GF-D8 (cell line): ENCODE measurements around the gene TMED10.
"Not testable (repeated sequence)": the region's sequence is repeated elsewhere in the genome, so short reads cannot be mapped to it uniquely, and the experiment has no call there.

Experiments used
- DNase-seq: peaks from one replicate; lab custom pipeline; 2025; lab: John Stamatoyannopoulos, UW

Gene TMED10

GRCh38 chr14:75191100-75191499, 14.7 kb upstream of the TMED10 start:
- no peak for DNase-seq

GRCh38 chr14:75190023-75190422, 13.6 kb upstream of the TMED10 start:
- DNase-seq: no peak

DNA sequence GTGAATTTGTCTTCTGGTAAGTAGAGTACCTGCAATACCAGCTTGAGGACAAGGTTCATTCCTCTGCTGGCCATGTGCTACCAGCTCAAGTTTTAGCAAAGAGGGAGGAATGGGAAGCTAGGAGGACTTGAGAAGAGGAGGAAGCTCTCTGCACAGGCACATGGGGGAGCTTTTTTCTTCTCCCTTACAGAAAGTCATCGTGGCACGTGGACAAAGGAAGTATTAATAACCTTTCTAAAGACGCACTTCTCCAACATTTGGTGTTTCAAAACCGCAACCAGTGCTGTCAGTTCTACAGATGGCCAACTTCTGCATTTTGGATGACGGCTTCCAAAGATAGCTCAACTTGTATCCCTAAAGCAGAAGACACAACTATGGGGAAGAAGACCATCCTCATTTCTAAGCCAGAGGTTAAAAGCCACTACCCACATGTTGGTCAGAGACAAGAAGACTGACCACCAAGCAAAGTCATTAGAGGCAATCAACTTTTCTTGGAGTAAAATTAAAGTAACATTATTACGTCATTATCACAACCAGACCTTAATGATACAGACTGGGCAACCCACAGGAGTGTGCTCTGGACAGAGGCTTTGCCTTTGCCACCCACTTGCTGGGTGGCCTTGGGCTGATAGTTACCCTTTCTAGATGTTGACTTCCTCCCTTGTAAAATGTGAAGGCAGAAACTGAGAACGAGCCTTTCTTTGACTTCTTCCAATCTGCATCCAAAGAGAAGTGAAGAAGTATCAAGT, 12.3 kb upstream of the TMED10 start:
- DNase-seq: peak; percentile 85

DNA sequence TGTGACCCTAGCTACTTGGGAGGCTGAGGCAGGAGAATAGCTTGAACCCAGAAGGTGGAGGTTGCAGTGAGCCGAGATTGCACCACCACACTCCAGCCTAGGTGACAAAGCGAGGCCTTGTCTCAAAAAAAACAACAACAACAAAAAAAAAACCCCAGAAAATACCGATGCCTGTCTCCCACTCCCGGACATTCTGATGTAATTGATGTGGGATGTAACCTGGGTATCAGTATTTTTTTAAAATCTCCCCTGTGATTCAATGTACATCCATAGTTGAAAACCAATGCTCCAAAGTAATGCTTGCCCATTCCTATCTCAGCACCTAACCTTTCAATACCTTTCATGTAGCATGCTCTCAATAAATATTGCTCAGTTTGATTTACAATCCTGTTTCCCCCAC, 11.7 kb upstream of the TMED10 start:
- DNase-seq: no peak

DNA sequence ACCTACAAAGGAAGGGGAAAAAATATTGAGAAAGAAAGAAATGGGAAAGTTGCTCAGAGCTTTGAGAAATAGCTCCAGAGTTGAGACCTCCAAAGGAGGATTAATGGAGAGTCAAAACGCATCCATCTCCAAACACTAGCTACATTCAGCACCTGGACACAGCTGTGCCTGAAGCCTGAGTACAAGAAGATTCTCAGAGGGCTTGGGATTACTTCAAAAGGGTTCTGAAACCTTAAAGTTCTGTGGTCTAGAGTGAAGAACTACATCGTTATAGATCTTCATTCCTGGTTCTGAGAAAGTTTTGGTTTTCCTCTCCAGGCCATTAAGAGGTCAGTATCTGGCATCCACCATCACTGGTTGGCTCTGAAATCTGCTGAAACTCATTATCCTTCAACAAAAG, 10.5 kb upstream of the TMED10 start:
- DNase-seq: no peak

GRCh38 chr14:75185251-75186040, 9.0 kb upstream of the TMED10 start:
- DNase-seq: no peak

DNA sequence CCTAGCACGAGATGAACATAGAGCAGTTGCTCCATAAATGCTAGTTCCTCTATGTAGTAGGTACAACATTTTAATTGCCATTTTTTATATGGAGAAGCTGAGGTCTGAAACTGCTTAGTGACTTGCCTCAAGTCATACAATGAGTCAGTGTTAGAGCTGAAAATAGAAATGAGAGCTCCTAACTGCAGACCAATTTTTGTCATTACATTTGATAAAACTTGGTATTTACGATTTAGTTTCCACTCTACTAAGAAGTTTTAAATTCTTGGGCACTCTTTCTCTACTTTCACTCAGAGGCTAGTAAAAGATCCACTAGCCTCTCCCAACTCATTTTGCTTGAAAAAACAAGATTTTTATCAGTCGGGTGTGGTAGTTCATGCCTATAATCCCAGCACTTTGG, 8.1 kb upstream of the TMED10 start:
- DNase-seq: no peak

GRCh38 chr14:75184039-75184438, 7.6 kb upstream of the TMED10 start:
- no peak for DNase-seq

GRCh38 chr14:75183225-75183624, 6.8 kb upstream of the TMED10 start:
- no peak for DNase-seq

DNA sequence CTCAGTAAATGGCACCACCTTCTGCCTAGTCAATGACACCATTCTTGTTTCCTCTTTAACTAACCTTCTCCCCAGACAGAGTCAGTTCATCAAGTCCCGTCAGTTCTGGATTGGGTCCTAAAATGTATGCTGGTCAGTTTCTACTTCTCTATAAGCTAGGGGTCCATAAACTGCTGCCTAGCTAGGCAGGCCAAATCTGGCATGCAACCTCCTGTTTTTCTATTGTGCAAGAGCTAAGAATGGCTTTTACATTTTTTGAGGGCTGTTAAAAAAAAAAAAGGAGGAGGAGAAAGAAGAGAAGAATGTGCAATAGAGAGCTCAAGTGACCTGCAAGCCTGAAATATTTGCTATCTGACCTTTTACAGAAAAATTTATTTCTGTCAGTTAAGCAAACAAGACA, 6.4 kb upstream of the TMED10 start:
- peak; percentile 18 for DNase-seq

- not testable (repeated sequence) for DNase-seq
Measured at GRCh38 chr14:75182163-75182562, 5.8 kb upstream of the TMED10 start.

DNA sequence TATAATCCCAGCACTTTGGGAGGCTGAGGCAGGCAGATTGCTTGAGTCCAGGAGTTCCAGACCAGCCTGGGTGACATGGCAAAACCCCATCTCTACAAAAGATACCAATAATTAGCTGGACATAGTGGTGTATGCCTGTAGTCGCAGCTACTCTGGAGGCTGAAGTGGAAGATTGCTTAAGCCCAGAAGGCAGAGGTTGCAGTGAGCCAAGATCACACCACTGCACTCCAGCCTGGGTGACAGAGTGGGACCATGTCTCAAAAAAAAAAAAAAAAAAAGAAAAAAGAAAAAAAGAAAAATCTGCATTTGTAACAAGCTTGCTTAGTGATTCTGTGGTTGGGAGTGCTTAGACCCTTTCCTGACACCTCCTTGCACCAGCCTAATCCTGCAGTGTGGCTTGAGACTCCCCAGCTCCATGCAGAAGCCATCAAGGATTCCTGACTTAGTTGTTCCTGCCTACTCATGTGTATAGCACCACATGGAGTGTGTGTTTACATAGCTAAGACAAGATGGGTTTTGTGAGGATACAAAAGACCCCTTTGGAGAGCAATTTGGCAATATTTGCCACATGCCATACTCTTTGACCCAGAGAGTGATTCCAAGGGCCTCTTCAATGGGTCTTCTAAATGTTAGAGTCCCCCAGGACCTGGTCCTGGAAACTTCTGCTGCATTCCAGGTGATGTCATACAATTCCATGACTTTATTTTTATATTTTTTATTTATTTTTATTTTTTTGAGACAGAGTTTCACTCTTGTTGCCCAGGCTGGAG, 5.1 kb upstream of the TMED10 start:
- DNase-seq: no peak

DNA sequence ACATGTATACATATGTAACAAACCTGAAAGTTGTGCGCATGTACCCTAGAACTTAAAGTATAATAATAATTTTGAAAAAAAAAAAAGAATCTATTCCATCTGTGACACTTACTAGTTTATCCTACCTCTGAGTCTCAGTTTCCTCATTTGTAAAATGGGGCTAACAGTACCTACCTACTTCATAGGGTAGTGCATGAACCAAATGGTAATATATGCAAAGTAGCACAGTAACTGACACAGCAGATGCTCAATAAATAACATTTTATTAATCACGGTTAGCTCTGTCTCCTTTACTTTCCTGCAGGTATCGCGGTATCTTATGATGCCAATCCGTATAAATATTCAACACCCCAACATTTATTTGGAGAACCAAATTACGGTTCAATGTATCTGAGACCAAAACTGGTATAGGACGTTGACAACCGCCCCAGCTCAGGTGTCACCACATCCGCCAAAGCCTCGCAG, 703 bp downstream of the TMED10 start:
- DNase-seq: no peak

DNA sequence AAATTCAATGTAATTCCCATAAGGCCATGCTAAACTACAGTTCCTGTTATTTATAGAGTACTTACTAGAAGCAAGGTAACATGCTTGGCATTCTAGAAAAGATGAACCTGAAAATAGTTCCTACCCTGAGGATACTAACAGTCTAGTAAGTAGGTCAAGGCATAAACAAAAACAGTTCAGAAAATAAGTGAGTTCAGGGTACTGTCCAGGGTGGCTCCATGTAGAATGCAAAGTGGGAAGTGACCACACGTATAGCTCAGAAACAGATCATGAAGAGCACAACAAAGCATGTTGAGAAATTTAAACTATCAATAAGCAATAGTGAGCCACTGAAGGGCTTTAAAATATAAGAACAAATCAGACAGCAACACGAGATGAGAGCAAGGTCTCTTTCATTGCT, 2.3 kb downstream of the TMED10 start:
- DNase-seq: no peak

DNA sequence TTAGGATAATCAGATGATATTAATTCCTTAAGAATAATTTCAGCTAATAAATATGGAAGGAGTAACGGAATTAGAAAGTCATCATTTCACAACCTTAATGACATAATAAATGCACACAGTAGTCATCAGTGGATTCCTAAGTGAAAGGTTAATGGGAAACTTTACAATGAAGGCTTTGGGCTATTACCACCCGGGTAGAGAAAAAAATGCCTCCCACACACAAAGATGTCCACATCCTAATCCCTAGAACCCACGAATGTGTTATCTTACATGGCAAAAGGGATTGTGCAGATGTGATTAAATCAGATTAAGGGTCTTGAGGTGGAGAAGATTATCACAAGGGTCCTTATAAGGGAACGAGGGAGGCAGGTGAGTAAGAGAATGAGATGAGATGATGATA, 5.6 kb downstream of the TMED10 start:
- no peak for DNase-seq

- no peak for DNase-seq
Measured at GRCh38 chr14:75168586-75169335, 7.7 kb downstream of the TMED10 start.

DNA sequence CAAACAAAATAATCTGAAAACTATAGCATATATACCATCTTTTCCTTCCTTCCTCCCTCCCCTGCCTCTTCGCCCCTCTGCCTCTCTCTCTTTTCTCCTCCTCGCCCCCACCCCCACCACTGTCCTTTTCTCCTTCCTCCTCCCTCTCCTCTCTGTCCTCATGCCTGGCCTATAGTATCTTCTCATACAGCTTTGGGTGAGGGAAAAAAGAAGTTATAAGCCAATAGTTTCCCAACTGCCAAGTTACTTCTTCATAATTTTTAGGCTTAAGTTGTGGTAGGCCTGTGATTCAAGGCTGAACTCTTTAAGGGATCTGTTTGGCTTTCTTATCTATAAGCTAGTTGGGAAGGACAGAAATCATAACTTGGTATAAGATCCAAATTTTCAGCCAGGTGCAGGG, 9.1 kb downstream of the TMED10 start:
- no peak for DNase-seq

GRCh38 chr14:75165586-75166391, 10.6 kb downstream of the TMED10 start:
- DNase-seq: no peak

DNA sequence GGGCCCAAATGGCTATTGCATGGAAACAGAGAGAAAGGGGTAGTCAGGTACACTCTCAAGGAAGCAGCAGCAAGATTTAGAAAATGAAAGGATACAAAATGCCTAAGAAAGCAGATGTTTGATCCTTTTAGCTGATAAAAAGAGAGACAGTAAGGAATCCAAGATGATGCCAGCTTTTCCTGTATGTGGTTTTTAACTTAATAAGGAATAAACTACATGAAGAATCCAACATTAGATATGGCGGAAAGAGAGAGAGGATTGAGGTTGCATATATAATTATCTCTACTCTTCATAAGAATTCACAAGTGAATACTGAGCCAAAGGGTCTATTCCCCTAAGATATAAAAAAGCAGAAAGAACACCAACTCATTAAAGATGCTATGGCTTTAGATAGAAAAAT, 11.6 kb downstream of the TMED10 start:
- DNase-seq: no peak

- DNase-seq: no peak
Measured at GRCh38 chr14:75163677-75164076, 12.7 kb downstream of the TMED10 start.

DNA sequence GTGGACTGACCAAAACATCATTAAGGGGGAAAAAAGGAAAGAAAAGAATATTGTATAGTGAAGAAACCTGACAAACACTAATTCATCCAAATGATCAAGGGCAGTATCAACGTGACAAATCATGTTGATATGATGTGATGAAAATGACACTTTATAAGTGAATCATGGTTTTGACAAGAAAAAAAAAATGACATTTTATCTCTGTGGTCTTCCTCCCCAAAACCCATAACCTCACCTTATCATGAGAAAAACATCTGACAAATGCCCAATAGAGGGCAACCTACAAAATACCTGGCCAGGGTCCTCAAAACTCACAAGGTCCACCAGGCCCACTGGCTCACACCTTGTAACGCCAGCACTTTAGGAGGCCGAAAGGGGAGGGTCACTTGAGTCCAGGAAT, 13.8 kb downstream of the TMED10 start:
- DNase-seq: no peak
